Measurements from ENCODE around the gene RAB27B. TPM values are rescaled to one million over a fixed set of nuclear protein-coding genes. Genes with fewer than 3 reads are reported as not detected.

The RAB27B gene
- total RNA-seq, 1 donor from 2014 or later: 1.6 TPM

- Histone ChIP-seq H3K36me3 (ENCODE audit: control insufficient read depth, insufficient read depth, low read length) (no peaks in the 10 kb centered on the region), H3K4me3 (ENCODE audit: low read depth, low read length) (no peak overlapping the region), H3K27me3 (ENCODE audit: control insufficient read depth, insufficient read depth, low read length) (no peaks in the 10 kb centered on the region)
- TF ChIP-seq CTCF (IDR thresholded peaks at IDR 0.05; ENCODE audit: insufficient read depth, low read length, poor library complexity, severe bottlenecking): no peak
- DNase-seq (ENCODE audit: low read depth): no peak
Measured at GRCh38 chr18:54942569-54942968, 114.3 kb downstream of the RAB27B start.

Other genes with a start within 250 kb of the RAB27B start
- gene DYNAP, start 237.2 kb upstream of the RAB27B start, total RNA-seq: not detected in 2 replicates
- 2.7 and 3.7 TPM in 2 replicates for gene CCDC68, start 131.0 kb downstream of the RAB27B start, total RNA-seq

All from kidney epithelial cell (primary cell).